HG03039 (cell line): ENCODE results near the gene TNFSF12.
A peak's percentile ranks its signal among the peaks of the same experiment; 100 is the strongest.

Source experiments
- ATAC-seq: cut with Tn5 transposase; IDR thresholded peaks from one replicate; pipeline ENCODE4 v1.9.1; 2021; ENCODE audit warnings: mild to moderate bottlenecking, moderate library complexity; ENCODE audit not compliant: unreplicated experiment

Gene TNFSF12

DNA sequence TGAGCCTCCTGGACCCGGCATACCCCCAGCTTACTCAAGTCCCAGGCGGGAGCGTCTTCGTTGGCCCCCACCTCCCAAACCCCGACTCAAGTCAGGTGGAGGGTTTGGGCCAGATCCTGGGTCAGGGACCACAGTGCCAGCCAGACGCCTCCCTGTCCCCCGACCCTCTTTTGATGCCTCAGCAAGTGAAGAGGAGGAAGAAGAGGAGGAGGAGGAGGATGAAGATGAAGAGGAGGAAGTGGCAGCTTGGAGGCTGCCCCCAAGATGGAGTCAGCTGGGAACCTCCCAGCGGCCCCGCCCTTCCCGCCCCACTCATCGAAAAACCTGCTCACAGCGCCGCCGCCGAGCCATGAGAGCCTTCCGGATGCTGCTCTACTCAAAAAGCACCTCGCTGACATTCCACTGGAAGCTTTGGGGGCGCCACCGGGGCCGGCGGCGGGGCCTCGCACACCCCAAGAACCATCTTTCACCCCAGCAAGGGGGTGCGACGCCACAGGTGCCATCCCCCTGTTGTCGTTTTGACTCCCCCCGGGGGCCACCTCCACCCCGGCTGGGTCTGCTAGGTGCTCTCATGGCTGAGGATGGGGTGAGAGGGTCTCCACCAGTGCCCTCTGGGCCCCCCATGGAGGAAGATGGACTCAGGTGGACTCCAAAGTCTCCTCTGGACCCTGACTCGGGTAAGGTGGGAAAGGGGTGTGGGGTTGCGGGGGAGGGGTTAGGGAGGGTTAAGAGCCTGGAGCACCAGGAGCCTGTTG lies 14.4 kb downstream of the TNFSF12 start:
- no peak for ATAC-seq

DNA sequence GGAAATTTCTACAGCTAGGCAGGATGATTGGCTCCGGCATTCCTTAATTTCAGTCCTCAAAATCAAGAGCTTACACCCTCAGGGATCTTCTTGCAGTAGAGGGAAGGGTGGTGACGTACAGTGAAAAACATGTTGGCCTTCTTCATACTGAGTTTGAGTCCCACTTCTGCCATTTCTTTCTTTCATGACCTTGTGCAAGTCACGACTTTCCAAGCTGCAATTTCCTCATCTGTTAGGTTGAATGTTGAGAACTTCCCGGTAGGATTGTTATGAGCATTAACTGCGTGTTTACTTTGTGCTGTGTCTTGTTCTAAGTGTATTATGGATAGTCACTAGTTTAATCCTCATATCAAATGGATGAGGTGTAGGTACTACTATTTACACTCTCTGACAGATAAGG lies 20.7 kb downstream of the TNFSF12 start:
- ATAC-seq: no peak

DNA sequence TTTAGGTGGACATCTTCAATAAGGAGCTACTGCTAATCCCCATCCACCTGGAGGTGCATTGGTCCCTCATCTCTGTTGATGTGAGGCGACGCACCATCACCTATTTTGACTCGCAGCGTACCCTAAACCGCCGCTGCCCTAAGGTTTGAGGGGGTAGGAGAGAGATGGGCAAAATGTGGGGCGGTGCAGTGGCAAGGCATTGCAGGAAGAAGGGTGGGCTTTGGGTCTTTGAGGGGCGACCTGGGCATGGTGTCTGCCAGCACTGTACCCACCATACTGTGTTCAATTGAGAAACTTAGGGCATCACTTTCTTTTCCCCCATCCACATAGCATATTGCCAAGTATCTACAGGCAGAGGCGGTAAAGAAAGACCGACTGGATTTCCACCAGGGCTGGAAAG lies 21.5 kb downstream of the TNFSF12 start:
- no peak for ATAC-seq

DNA sequence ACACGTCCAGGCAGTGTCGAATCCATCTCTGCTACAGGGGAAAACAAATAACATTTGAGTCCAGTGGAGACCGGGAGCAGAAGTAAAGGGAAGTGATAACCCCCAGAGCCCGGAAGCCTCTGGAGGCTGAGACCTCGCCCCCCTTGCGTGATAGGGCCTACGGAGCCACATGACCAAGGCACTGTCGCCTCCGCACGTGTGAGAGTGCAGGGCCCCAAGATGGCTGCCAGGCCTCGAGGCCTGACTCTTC lies 23.4 kb downstream of the TNFSF12 start:
- ATAC-seq: no peak

DNA sequence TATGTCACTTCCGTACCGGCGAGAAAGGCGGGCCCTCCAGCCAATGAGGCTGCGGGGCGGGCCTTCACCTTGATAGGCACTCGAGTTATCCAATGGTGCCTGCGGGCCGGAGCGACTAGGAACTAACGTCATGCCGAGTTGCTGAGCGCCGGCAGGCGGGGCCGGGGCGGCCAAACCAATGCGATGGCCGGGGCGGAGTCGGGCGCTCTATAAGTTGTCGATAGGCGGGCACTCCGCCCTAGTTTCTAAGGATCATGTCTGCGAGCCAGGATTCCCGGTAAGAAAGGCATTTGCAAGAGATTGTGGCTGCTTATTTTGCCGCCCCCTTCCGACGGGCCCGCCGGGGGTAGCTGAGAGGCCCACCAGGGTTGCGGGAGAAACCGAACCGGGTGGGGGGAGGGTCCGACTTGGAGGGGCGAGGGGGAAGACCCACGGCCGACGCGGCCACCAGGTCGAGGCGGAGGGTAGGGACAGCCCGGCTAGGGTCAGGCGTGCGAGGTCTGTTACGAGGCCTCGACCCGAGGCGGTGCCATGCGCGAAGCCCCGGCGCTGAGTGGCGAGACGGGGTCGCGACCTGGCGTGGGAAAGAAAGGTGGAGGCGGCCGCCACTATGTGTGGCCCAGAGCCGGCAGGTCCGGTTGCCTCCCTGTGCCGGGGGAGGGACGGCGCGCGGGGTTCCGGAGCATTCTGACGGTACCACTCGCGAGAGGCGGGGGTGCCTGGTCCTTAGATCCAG lies 23.9 kb downstream of the TNFSF12 start:
- ATAC-seq: peak; percentile 83

DNA sequence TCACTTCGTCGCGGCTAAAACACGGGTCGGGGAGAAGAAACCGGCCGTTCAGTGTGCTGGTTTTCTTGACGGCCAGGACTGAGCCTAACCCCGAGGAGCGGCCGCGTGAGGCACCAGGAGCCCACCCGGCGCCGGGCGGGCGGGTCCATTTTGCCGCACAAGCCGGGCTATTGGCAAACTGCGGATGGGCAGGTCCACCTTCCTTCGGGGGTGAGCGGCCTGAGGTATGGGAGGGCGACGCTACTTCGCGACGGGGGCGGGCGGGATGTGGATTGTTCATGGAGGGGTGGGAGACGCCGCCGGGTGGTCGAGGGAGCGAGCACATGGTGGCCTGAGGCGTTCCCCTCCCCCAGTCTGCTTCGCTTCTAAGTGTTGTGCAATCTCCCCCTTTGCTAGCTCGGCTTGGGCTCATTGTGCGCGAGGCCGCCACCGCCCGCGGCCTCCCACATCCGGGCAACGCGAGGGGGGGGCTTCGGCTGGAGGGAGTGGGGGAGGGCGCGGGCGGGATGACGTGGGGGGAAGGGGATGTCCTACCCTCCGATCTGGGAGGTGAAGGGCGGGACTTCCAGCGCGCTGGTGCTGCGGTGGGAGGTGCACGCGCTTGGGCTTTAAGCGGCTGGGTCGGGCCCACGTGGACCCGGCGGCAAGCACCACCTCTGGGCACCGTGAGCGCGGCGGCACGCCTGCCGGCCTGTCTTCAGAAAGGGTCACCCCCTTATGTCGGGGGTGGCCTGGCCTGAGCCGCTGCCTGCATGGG lies 24.6 kb downstream of the TNFSF12 start:
- ATAC-seq: no peak

DNA sequence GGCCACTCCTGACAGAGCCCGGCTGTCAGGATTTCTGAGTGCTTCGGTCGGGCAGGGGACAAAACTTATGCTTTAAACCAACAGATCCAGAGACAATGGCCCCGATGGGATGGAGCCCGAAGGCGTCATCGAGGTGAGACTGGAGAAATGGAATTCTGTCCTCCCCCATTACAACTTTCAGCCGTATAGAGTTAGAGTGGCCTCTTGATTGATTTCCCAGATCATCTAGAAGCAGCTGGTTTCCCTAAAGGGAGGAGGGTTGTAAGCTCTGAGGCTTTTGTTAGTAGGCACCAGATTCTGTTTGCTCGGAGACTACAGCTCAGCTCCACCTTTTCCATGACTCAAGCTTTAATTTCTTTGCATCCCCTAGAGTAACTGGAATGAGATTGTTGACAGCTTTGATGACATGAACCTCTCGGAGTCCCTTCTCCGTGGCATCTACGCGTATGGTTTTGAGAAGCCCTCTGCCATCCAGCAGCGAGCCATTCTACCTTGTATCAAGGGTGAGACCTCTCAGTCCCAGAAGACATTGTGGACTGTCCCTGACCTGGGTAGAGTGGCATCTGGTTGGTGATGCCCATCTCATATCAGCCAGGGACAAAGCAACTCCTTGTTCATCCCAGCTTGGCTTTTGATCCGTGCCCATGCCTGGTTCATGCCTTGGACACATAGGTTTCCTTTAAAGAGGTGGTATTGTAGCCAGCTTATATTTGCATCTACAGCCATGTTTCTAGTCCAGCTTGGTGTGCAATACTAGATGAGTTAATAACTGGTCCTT lies 25.5 kb downstream of the TNFSF12 start:
- ATAC-seq: no peak

DNA sequence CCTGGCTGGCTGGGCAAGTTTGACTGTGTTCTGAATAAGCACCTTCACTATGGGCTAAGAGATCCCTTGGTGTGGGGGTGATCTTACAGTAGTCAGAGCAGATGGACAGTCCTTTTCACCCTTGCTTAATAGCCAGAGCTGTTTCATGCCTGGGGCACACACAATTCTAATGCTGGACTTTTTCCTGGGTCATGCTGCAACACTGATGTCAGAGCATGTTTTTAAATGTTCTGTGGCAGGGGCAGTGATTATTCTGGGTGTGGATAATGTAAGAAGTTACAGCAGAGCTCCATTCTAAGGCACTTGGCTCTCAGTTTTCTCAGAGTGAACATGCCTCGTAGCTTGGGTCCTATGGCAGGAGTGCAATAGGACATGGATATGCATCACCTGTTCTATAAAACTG lies 26.6 kb downstream of the TNFSF12 start:
- no peak for ATAC-seq

DNA sequence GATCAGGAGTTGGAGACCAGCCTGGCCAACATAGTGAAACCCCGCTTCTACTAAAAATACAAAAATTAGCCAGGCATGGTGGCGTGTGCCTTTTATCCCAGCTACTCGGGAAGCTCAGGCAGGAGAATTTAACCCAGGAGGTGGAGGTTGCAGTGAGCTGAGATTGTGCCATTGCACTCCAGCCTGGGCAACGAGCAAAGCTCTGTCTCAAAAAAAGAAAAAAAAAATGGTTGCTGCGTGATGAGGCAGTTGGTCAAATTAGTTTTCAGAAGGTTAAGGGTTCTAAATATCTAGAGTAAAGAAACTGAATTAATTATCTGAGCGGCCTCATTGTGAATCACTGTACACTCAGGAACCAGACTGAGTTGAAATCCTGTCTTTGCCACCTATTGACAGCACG lies 27.1 kb downstream of the TNFSF12 start:
- no peak for ATAC-seq

DNA sequence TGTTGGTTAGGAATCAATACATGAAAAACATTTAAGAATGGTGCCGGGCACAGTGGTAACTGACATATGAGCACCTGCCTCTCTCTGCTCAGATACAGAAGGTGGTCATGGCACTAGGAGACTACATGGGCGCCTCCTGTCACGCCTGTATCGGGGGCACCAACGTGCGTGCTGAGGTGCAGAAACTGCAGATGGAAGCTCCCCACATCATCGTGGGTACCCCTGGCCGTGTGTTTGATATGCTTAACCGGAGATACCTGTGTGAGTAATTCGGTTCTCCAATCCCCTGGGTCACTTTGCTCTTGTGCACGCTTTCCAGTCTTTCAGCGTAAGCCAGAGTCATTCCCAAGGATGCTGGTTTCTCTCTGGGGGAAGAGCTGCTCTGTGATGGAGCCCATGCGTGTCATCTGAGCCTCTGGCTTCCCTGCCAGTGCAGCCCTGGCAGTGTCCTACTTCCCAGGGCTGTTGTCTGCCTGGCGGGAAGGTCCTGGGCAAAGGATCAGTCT lies 27.6 kb downstream of the TNFSF12 start:
- ATAC-seq: no peak

DNA sequence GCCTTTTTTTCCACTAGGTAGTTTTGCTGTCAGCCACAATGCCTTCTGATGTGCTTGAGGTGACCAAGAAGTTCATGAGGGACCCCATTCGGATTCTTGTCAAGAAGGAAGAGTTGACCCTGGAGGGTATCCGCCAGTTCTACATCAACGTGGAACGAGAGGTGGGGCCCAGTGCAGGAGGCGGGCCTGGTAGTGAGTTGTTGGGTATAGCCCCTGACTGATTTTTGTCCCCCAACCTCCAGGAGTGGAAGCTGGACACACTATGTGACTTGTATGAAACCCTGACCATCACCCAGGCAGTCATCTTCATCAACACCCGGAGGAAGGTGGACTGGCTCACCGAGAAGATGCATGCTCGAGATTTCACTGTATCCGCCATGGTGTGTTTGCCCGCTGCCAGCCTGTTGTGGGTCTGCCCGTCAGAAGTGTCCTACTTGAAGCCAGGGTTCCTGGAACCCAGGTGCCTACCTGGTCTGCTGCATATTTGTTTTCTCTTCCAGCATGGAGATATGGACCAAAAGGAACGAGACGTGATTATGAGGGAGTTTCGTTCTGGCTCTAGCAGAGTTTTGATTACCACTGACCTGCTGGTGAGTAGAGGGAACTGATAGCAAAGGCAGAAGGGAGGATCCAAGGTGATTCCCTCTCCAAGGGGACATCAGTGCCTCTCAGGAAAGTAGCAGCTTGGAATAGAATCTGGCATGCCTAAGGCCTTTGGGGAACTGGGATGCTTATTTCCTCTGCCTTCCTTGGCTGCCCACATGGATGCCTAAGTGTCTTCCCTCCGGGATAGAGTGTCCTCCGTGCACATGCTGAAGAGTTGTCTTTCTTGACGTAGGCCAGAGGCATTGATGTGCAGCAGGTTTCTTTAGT lies 28.7 kb downstream of the TNFSF12 start:
- no peak for ATAC-seq

DNA sequence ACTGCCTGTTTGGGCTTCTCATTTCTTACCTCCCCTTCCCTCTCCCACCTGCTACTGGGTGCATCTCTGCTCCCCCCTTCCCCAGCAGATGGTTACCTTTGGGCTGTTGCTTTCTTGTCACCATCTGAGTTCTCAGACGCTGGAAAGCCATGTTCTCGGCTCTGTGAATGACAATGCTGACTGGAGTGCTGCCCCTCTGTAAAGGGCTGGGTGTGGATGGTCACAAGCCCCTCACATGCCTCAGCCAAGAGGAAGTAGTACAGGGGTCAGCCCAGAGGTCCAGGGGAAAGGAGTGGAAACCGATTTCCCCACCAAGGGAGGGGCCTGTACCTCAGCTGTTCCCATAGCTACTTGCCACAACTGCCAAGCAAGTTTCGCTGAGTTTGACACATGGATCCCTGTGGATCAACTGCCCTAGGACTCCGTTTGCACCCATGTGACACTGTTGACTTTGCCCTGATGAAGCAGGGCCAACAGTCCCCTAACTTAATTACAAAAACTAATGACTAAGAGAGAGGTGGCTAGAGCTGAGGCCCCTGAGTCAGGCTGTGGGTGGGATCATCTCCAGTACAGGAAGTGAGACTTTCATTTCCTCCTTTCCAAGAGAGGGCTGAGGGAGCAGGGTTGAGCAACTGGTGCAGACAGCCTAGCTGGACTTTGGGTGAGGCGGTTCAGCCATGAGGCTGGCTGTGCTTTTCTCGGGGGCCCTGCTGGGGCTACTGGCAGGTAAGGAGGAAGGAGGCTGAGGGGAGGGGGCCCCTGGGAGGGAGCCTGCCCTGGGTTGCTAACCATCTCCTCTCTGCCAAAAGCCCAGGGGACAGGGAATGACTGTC lies 30.4 kb downstream of the TNFSF12 start, which contains the start of gene CD68:
CD68 (plus strand) TSS at position 638 of the 833 bp plus-strand sequence; CDS start at position 678, 40 bp downstream.
- no peak for ATAC-seq

DNA sequence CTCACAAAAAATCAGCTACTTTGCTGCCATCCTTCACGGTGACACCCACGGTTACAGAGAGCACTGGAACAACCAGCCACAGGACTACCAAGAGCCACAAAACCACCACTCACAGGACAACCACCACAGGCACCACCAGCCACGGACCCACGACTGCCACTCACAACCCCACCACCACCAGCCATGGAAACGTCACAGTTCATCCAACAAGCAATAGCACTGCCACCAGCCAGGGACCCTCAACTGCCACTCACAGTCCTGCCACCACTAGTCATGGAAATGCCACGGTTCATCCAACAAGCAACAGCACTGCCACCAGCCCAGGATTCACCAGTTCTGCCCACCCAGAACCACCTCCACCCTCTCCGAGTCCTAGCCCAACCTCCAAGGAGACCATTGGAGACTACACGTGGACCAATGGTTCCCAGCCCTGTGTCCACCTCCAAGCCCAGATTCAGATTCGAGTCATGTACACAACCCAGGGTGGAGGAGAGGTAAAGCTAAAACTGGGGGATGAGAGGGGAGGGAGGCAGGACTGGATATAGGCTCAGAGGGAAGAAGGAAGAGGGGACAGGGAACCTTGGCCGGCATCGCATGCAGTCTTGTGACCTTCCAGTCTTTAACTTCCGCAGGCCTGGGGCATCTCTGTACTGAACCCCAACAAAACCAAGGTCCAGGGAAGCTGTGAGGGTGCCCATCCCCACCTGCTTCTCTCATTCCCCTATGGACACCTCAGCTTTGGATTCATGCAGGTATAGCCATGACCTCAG lies 31.2 kb downstream of the TNFSF12 start:
- no peak for ATAC-seq

DNA sequence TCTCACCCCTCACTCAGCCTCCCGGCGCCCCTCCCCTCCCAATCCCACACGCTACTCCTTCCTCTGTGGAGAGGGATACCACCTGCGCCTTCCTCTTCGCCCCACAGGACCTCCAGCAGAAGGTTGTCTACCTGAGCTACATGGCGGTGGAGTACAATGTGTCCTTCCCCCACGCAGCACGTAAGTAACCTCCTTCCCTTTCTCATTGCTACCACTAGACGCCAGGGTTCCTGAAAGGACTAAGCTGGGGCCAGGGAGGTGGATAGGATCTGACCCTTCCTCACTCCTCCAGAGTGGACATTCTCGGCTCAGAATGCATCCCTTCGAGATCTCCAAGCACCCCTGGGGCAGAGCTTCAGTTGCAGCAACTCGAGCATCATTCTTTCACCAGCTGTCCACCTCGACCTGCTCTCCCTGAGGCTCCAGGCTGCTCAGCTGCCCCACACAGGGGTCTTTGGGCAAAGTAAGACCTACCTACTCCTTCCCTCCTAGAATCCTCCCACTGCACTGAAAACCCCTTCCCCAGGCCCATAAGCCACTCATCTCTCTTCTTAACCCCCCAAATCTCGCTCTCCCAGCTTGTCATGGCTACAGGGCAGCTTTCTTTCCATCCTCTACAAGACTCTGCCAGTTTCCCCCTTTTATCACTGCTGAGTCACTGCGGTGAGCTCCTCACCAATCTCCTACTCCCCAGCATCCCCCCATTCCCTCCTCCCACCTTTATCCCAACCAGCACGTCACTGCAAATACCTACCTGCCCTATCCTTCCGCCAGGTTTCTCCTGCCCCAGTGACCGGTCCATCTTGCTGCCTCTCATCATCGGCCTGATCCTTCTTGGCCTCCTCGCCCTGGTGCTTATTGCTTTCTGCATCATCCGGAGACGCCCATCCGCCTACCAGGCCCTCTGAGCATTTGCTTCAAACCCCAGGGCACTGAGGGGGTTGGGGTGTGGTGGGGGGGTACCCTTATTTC lies 32.0 kb downstream of the TNFSF12 start:
- no peak for ATAC-seq

DNA sequence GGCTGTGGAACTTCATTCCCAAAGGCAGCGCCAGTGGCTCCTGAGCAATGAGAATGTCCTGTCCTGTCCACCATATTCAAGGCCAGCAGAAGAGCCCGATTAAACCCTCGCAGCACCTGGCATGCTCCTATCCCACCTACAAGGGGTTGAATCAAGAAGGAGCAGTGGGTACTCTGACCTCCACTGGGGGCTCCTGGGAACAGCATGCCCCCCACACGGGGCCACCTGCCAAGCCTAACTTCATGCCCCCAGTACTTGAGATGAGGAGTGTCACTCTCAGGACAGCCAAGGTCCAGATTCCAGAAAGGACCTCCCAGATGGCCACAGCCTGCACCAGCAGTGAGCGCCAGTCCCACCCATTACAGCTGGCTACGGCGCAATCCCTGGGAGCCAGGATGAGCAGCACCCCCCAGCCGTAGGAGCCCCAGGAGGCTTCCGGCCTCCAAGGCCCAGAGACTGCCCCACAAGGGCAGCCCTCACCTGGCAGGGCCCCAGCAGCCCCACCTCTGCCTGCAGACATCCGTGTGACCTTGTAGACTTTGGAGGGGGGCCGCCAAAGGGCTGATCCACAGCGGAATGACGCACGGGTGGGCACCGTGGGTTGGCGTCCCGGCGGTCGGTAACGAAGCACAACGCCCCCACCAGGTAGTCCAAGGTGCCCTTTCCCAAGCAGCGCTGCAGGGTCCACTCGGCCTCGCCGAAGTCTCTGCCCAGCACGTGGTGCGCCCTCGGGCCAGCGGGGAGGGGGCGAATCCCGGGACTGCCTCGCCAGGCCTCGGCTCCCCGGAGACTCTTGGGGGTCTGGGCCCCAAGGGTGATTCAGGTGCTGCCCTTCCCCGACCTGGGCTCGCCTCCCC lies 33.8 kb downstream of the TNFSF12 start:
- peak; percentile 1 for ATAC-seq
